Large intestine (tissue), 3 donors: Measurements from ENCODE around the gene SSH2. TPM values are rescaled to one million over a fixed set of nuclear protein-coding genes. Genes with fewer than 3 reads are reported as not detected.
"Not testable (repeated sequence)": the region's sequence is repeated elsewhere in the genome, so short reads cannot be mapped to it uniquely, and the experiment has no call there.

Experiments used
- DNase-seq, 2 donors: peaks; one replicate each; pipeline versions ENCODE4 v3.0.0 to v3.0.0-alpha.2; 2013
- H3K27ac ChIP-seq: one replicate; pipeline ENCODE4 v1.5.1; 2013; ENCODE audit warnings: low read length
- H3K27me3 ChIP-seq: 2 replicates; pipeline ENCODE4 v1.6.1; 2013; ENCODE audit warnings: low read length; ENCODE audit not compliant: control insufficient read depth, insufficient read depth
- H3K36me3 ChIP-seq: 2 replicates; pipeline ENCODE4 v1.6.1; 2013; ENCODE audit warnings: low read length; ENCODE audit not compliant: control insufficient read depth, insufficient read depth
- H3K4me1 ChIP-seq: one replicate; pipeline ENCODE4 v1.6.1; 2013; ENCODE audit warnings: low read length; ENCODE audit not compliant: control insufficient read depth, insufficient read depth
- H3K4me3 ChIP-seq: one replicate; pipeline ENCODE4 v1.5.1; 2013; ENCODE audit warnings: low read length
- H3K9me3 ChIP-seq: one replicate; pipeline ENCODE4 v1.6.1; 2013; ENCODE audit warnings: mild to moderate bottlenecking, low read depth, low read length, moderate library complexity; ENCODE audit not compliant: control insufficient read depth
- WGBS: methylation state at CpG from one replicate; pipeline ENCODE4 v1.1.5; 2013; ENCODE audit warnings: low lambda C conversion rate; ENCODE audit not compliant: insufficient coverage; 5-methylcytosine and 5-hydroxymethylcytosine counted together
- polyA plus RNA-seq: library from polyadenylated mRNA; unstranded; fragments of 120-200 nt; gene quantifications from one replicate; pipeline ENCODE4 v1.2.1, GENCODE V29; 2013

SSH2 gene
- polyA plus RNA-seq, 1 donor = 16.2 TPM

DNA sequence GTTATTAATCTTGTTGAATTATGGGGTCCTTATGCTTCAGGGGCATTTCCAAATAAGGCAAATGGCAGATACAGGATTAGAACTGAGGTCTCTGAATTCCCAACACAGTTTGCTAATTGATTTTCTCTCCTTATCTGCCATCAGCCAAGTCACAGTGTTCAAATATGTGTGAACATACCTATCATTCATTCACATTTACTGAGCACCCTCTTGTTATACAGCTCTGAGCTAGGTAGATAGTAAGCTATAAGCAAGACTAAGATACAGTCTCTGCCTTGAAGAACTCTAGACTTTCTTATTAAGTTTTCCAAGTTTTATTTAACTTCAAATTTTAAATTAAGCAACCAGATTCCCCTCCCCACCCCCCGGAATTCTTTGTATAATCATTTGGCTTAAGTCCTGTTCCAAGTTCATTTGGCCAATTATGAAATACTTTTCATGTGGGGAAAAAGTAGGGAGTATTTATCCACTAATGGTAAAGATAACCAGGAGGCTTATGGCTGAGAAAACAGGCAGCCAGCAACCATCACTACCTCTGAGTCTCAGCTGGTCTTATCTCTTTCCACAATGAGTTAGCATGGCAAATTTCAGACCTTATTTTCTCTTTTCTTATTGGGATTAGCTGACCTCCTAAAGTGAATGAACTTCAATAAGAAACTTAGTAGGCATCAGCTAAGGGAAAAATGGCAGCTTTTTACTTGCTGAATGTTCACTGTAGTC is 275.9 kb downstream of the SSH2 start:
- DNase-seq = no peak
- Histone ChIP-seq H3K4me3 (no peak overlapping the region), H3K36me3 (peaks cover 12% of the 10 kb centered on the region), H3K4me1 (no peaks in the 10 kb centered on the region), H3K9me3 (no peaks in the 10 kb centered on the region), H3K27ac (no peak overlapping the region), H3K27me3 (no peaks in the 10 kb centered on the region)
- no CpG with 5 or more reads among the region's 1 CpG for WGBS

GRCh38 chr17:29652976-29653375 is 277.1 kb downstream of the SSH2 start:
- H3K4me3 ChIP-seq = no peak overlapping the region
- H3K27ac ChIP-seq = no peak overlapping the region
- no peaks in the 10 kb centered on the region for H3K27me3 ChIP-seq
- no peak for DNase-seq
- no peaks in the 10 kb centered on the region for H3K9me3 ChIP-seq
- peaks cover 12% of the 10 kb centered on the region for H3K36me3 ChIP-seq
- no peaks in the 10 kb centered on the region for H3K4me1 ChIP-seq

GRCh38 chr17:29651913-29652312 is 278.1 kb downstream of the SSH2 start:
- WGBS = no CpG with 5 or more reads among the region's 7 CpGs
- H3K27ac ChIP-seq, H3K9me3 ChIP-seq, H3K4me3 ChIP-seq, H3K4me1 ChIP-seq, DNase-seq, H3K27me3 ChIP-seq: not testable (repeated sequence)
- H3K36me3 ChIP-seq = peaks cover 16% of the 10 kb centered on the region

GRCh38 chr17:29650396-29650795 is 279.6 kb downstream of the SSH2 start:
- DNase-seq = no peak
- no peak overlapping the region for H3K4me3 ChIP-seq
- WGBS = 100% methylated on average over 1 of the region's 4 CpGs
- H3K27ac ChIP-seq = no peak overlapping the region
- H3K36me3 ChIP-seq = peaks cover 15% of the 10 kb centered on the region
- no peaks in the 10 kb centered on the region for H3K9me3 ChIP-seq
- no peaks in the 10 kb centered on the region for H3K4me1 ChIP-seq
- no peaks in the 10 kb centered on the region for H3K27me3 ChIP-seq

DNA sequence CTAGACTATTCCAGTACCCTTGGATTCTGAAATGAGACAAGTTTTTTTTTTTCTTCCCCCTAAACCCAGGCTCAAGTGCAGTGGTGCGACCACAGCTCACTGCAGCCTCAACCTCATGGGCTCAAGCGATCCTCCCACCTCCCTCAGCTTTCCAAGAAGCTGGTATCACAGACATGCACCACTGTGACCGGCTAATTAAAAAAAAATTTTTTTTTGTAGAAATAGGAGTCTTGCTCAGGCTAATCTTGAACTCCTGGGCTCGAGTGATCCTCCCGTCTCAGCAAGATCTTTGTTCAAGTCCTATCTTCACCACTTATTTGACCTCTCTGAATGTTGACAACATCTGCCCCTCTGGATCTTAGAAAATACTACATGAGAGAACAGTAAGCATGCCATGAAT is 280.7 kb downstream of the SSH2 start:
- Histone ChIP-seq H3K27ac (no peak overlapping the region), H3K27me3 (no peaks in the 10 kb centered on the region), H3K36me3 (peaks cover 13% of the 10 kb centered on the region), H3K9me3 (no peaks in the 10 kb centered on the region), H3K4me3 (no peak overlapping the region), H3K4me1 (no peaks in the 10 kb centered on the region)
- no peak for DNase-seq
- no CpG with 5 or more reads among the region's 5 CpGs for WGBS

DNA sequence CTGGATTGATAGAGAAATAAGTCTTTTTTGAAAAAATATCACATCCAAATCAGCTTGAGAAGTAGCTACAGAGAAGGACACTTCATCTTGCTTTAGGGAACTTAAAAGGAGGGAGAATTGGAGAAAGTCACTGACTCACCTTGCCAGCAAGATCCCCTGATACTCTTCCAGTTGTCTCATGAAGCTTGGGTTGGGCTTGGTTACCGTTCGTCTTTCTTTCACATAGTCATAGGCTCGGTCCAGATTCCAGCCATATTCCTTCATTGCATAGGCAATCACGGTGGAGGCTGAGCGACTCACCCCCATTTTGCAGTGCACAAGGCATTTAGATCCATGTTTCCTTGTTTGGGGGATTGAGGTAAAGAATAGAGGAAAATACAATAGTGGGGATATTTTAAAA is 282.0 kb downstream of the SSH2 start:
- Histone ChIP-seq H3K27ac (no peak overlapping the region), H3K27me3 (no peaks in the 10 kb centered on the region), H3K4me3 (no peak overlapping the region), H3K9me3 (no peaks in the 10 kb centered on the region), H3K36me3 (peaks cover 12% of the 10 kb centered on the region), H3K4me1 (peaks cover 5% of the 10 kb centered on the region)
- no CpG with 5 or more reads among the region's 5 CpGs for WGBS
- DNase-seq = no peak

DNA sequence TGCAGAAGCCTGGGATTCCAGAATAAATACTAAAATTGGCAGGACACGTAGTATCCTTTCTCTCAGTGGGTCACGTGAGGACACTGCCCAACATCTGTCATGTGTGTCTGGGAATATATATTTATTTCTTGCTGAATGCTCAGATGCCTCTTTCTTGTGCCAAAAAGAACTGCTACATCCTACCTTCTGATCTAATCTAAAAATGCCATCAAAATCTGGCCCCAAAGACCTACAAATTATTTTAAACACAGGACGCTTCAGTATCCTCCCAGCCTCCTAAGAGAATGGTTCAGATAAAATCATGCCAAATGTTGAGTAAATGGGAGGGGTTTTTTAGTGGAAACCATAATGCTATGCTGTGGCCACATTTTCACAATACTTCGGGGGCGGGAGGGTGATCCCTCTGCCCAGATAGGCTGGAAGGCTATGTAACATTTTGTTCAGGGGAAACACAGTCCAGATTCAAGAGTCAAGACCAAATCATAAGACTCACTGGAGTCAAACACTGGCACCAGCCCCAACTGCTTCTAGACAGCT is 284.4 kb downstream of the SSH2 start:
- WGBS = no CpG with 5 or more reads among the region's 5 CpGs
- no peak for DNase-seq
- H3K27ac ChIP-seq = no peak overlapping the region

GRCh38 chr17:29643817-29644160 is 286.2 kb downstream of the SSH2 start:
- Histone ChIP-seq H3K36me3 (peaks cover 5% of the 10 kb centered on the region), H3K4me3 (no peak overlapping the region), H3K4me1 (peaks cover 6% of the 10 kb centered on the region), H3K27me3 (no peaks in the 10 kb centered on the region), H3K9me3 (no peaks in the 10 kb centered on the region), H3K27ac (no peak overlapping the region)
- DNase-seq = no peak
- WGBS = no CpG with 5 or more reads among the region's 1 CpG

More for the DNA sequence above, 284.4 kb downstream of the SSH2 start:
- Histone ChIP-seq H3K4me1 (peaks cover 6% of the 10 kb centered on the region), H3K9me3 (no peaks in the 10 kb centered on the region), H3K36me3 (peaks cover 10% of the 10 kb centered on the region), H3K4me3 (no peak overlapping the region), H3K27me3 (no peaks in the 10 kb centered on the region)

DNA sequence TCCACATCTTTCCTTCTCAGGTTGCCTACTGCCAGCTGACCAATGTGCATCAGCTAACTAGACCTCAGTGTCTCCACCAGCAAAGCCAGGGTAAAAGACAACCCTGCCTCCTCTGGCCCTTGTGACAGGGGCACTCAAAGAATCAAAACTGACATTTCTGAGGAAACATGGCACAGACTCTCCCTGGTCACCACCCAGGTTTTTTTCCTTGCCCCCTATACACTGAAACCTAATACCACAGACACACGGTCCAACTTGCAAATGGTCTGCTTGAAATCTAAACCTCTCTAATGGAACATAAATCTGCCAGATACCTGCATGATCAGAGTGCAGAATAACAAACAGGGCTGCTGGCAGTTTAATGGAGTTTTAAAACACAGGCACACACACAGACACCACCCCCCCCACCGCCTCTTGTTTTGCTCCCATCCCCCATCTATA is 287.8 kb downstream of the SSH2 start:
- Histone ChIP-seq H3K4me3 (no peak overlapping the region), H3K27ac (no peak overlapping the region), H3K4me1 (peaks cover 6% of the 10 kb centered on the region), H3K36me3 (no peaks in the 10 kb centered on the region), H3K9me3 (no peaks in the 10 kb centered on the region), H3K27me3 (no peaks in the 10 kb centered on the region)
- WGBS = no CpG with 5 or more reads among the region's 2 CpGs
- no peak for DNase-seq

DNA sequence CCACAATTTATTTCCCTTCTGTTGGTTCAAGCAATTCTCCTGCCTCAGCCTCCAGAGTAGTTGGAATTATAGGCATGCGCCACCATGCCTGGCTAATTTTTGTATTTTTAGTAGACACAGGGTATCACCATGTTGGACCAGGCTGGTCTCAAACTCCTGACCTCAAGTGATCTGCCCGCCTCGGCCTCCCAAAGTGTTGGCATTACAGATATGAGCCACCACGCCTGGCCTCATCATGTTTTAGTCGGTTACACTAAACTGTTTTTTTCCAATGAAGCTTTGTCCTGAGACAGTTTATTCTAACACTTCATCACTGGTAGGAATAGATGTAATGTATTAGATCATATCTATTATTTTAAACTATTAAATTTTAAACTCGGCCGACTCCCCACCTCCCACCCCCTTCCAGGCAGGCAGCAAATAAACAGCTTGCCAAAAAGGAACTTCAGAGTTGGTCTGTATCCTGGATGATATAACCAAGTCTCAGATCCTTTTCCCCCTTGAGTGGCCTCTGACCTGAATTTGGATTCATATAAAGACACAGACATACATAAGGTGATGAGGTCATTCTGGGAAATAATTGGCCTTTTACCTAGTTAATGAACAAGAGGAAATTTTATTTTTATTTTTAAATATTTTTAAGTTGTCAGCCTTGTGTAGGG is 288.9 kb downstream of the SSH2 start:
- Histone ChIP-seq H3K27ac (no peak overlapping the region), H3K4me1 (peaks cover 6% of the 10 kb centered on the region)
- 100% methylated on average over 1 of the region's 7 CpGs for WGBS

More for the DNA sequence above, 288.9 kb downstream of the SSH2 start:
- Histone ChIP-seq H3K27me3 (no peaks in the 10 kb centered on the region), H3K36me3 (peaks cover 6% of the 10 kb centered on the region), H3K4me3 (no peak overlapping the region), H3K9me3 (no peaks in the 10 kb centered on the region)
- DNase-seq = no peak
